Measurements from ENCODE around the gene HTR3D.

HTR3D gene

GRCh38 chr3:184059424-184059823 is 27.9 kb downstream of the HTR3D start:
- H3F3A ChIP-seq (ENCODE audit: insufficient read depth, low read length) = no peaks in the 10 kb centered on the region
- H3K9me2 ChIP-seq (ENCODE audit: low read depth, low read length) = no peaks in the 10 kb centered on the region
- H4K20me1 ChIP-seq (ENCODE audit: insufficient read depth, low read length) = no peaks in the 10 kb centered on the region
- H3K4me2 ChIP-seq (ENCODE audit: low read length) = no peak overlapping the region
- no peaks in the 10 kb centered on the region for H3K9me3 ChIP-seq (ENCODE audit: low read length)
- H3K27ac ChIP-seq (ENCODE audit: low read depth, low read length, poor library complexity, severe bottlenecking) = no peak overlapping the region
- H3K4me3 ChIP-seq (ENCODE audit: low read depth, low read length, poor library complexity, severe bottlenecking) = no peak overlapping the region
- H3K27me3 ChIP-seq (ENCODE audit: insufficient read depth, low read length) = peaks cover 4% of the 10 kb centered on the region; the same call in 1 of the 2 replicates
- no peaks in the 10 kb centered on the region for H3K36me3 ChIP-seq (ENCODE audit: insufficient read depth, low read length)
- H3K79me2 ChIP-seq (ENCODE audit: insufficient read depth, low read length) = no peaks in the 10 kb centered on the region
- no peak overlapping the region for H3K9ac ChIP-seq (ENCODE audit: low read length)
- H2AFZ ChIP-seq (ENCODE audit: low read length) = no peak overlapping the region
- no peaks in the 10 kb centered on the region for H3K4me1 ChIP-seq (ENCODE audit: insufficient read depth, low read length, severe bottlenecking)
- TF ChIP-seq EZH2 (IDR thresholded peaks at IDR 0.05; ENCODE audit: borderline replicate concordance, low read length) (no peak), CTCF (IDR thresholded peaks at IDR 0.05; ENCODE audit: low read length) (no peak)

- no peaks in the 10 kb centered on the region for H3K79me2 ChIP-seq (ENCODE audit: insufficient read depth, low read length)
- no peak overlapping the region for H3K4me3 ChIP-seq (ENCODE audit: low read depth, low read length, poor library complexity, severe bottlenecking)
Observed at GRCh38 chr3:184062637-184063036, 31.1 kb downstream of the HTR3D start.

GRCh38 chr3:184066211-184066610 is 34.7 kb downstream of the HTR3D start:
- TF ChIP-seq EZH2 (IDR thresholded peaks at IDR 0.05; ENCODE audit: borderline replicate concordance, low read length) (no peak), CTCF (IDR thresholded peaks at IDR 0.05; ENCODE audit: low read length) (no peak)
- H3F3A ChIP-seq (ENCODE audit: insufficient read depth, low read length) = no peaks in the 10 kb centered on the region
- H3K9ac ChIP-seq (ENCODE audit: low read length) = no peak overlapping the region
- no peak overlapping the region for H3K4me2 ChIP-seq (ENCODE audit: low read length)
- peaks cover 13% of the 10 kb centered on the region; the same call in 1 of the 2 replicates for H3K9me3 ChIP-seq (ENCODE audit: low read length)
- no peak overlapping the region for H3K4me3 ChIP-seq (ENCODE audit: low read depth, low read length, poor library complexity, severe bottlenecking)
- no peaks in the 10 kb centered on the region for H3K4me1 ChIP-seq (ENCODE audit: insufficient read depth, low read length, severe bottlenecking)
- H3K36me3 ChIP-seq (ENCODE audit: insufficient read depth, low read length) = no peaks in the 10 kb centered on the region
- H3K27me3 ChIP-seq (ENCODE audit: insufficient read depth, low read length) = no peaks in the 10 kb centered on the region; the same call in 1 of the 2 replicates
- no peaks in the 10 kb centered on the region for H3K9me2 ChIP-seq (ENCODE audit: low read depth, low read length)
- no peak overlapping the region for H3K27ac ChIP-seq (ENCODE audit: low read depth, low read length, poor library complexity, severe bottlenecking)
- H4K20me1 ChIP-seq (ENCODE audit: insufficient read depth, low read length) = no peaks in the 10 kb centered on the region
- H3K79me2 ChIP-seq (ENCODE audit: insufficient read depth, low read length) = no peaks in the 10 kb centered on the region
- H2AFZ ChIP-seq (ENCODE audit: low read length) = no peak overlapping the region

More at GRCh38 chr3:184062637-184063036, 31.1 kb downstream of the HTR3D start:
- Histone ChIP-seq H3K4me2 (ENCODE audit: low read length) (no peak overlapping the region), H3K9me3 (ENCODE audit: low read length) (no peaks in the 10 kb centered on the region), H3K27ac (ENCODE audit: low read depth, low read length, poor library complexity, severe bottlenecking) (no peak overlapping the region), H4K20me1 (ENCODE audit: insufficient read depth, low read length) (no peaks in the 10 kb centered on the region), H3K36me3 (ENCODE audit: insufficient read depth, low read length) (no peaks in the 10 kb centered on the region), H3F3A (ENCODE audit: insufficient read depth, low read length) (no peaks in the 10 kb centered on the region), H2AFZ (ENCODE audit: low read length) (no peak overlapping the region), H3K9me2 (ENCODE audit: low read depth, low read length) (no peaks in the 10 kb centered on the region), H3K27me3 (ENCODE audit: insufficient read depth, low read length) (peaks cover 4% of the 10 kb centered on the region; the same call in 1 of the 2 replicates), H3K4me1 (ENCODE audit: insufficient read depth, low read length, severe bottlenecking) (no peaks in the 10 kb centered on the region), H3K9ac (ENCODE audit: low read length) (no peak overlapping the region)
- no peak for TF ChIP-seq EZH2 (IDR thresholded peaks at IDR 0.05; ENCODE audit: borderline replicate concordance, low read length)
- TF ChIP-seq CTCF (IDR thresholded peaks at IDR 0.05; ENCODE audit: low read length) = no peak

All from OCI-LY1 (cell line).